GM19468 (cell line): ENCODE results near the gene IQGAP3.
"Not testable (repeated sequence)": the region's sequence is repeated elsewhere in the genome, so short reads cannot be mapped to it uniquely, and the experiment has no call there.

Experiments used
- ATAC-seq: cut with Tn5 transposase; IDR thresholded peaks from one replicate; pipeline ENCODE4 v1.9.1; 2021; ENCODE audit warnings: mild to moderate bottlenecking, moderate library complexity, moderate number of reproducible peaks; ENCODE audit not compliant: unreplicated experiment; ENCODE audit errors: extremely low read depth

The IQGAP3 gene

GRCh38 chr1:156571919-156572662 is at the start of gene IQGAP3:
IQGAP3 (minus strand) TSS chr1:156572565; CDS start chr1:156572529, 36 bp downstream.
- ATAC-seq: peak; percentile 51

GRCh38 chr1:156619582-156619955 is 47.2 kb upstream of the IQGAP3 start:
- ATAC-seq: no peak

GRCh38 chr1:156618853-156619581 is 46.7 kb upstream of the IQGAP3 start, which contains the start of gene HAPLN2:
HAPLN2 (plus strand) TSS chr1:156619415; CDS start chr1:156623491, 4,076 bp downstream.
- no peak for ATAC-seq

- no peak for ATAC-seq
Observed at GRCh38 chr1:156616463-156616862, 44.1 kb upstream of the IQGAP3 start.

GRCh38 chr1:156615946-156616345 is 43.6 kb upstream of the IQGAP3 start:
- ATAC-seq: no peak

GRCh38 chr1:156612666-156613065 is 40.3 kb upstream of the IQGAP3 start:
- ATAC-seq: no peak

- not testable (repeated sequence) for ATAC-seq
Observed at GRCh38 chr1:156610072-156610471, 37.7 kb upstream of the IQGAP3 start.

GRCh38 chr1:156608981-156609380 is 36.6 kb upstream of the IQGAP3 start:
- no peak for ATAC-seq

GRCh38 chr1:156608036-156608674 is 35.8 kb upstream of the IQGAP3 start:
- ATAC-seq: no peak

- not testable (repeated sequence) for ATAC-seq
Observed at GRCh38 chr1:156607344-156607743, 35.0 kb upstream of the IQGAP3 start.

- no peak for ATAC-seq
Observed at GRCh38 chr1:156602557-156602993, 30.2 kb upstream of the IQGAP3 start.

- no peak for ATAC-seq
Observed at GRCh38 chr1:156601892-156602291, 29.5 kb upstream of the IQGAP3 start.

GRCh38 chr1:156601122-156601830 is 28.9 kb upstream of the IQGAP3 start, which contains the start of gene GPATCH4:
GPATCH4 (minus strand) TSS chr1:156601479.
- no peak for ATAC-seq

GRCh38 chr1:156600733-156601121 is 28.4 kb upstream of the IQGAP3 start:
- ATAC-seq: no peak

- ATAC-seq: no peak
Observed at GRCh38 chr1:156599811-156600210, 27.4 kb upstream of the IQGAP3 start.

GRCh38 chr1:156598731-156599432 is 26.5 kb upstream of the IQGAP3 start:
- ATAC-seq: no peak

- ATAC-seq: no peak
Observed at GRCh38 chr1:156598125-156598524, 25.8 kb upstream of the IQGAP3 start.

GRCh38 chr1:156596426-156596825 is 24.1 kb upstream of the IQGAP3 start:
- no peak for ATAC-seq

GRCh38 chr1:156595016-156595415 is 22.7 kb upstream of the IQGAP3 start:
- no peak for ATAC-seq

- ATAC-seq: no peak
Observed at GRCh38 chr1:156594190-156594589, 21.8 kb upstream of the IQGAP3 start.
